VCaP (cell line): Measurements from ENCODE around the gene SIPA1L3.
A peak's percentile ranks its signal among the peaks of the same experiment; 100 is the strongest.

ENCODE experiments used
- H3K27ac ChIP-seq: fragments of 450-650 bp; 2 replicates; pipeline ENCODE4 v1.5.1; 2017
- CTCF ChIP-seq: fragments of 450-650 bp; conservative IDR thresholded peaks from 2 replicates; pipeline ENCODE4 v1.5.1; 2017; ENCODE audit warnings: mild to moderate bottlenecking, moderate library complexity

SIPA1L3 gene

GRCh38 chr19:38001158-38001781 lies 94.3 kb downstream of the SIPA1L3 start:
- no peak for TF ChIP-seq CTCF
- H3K27ac ChIP-seq = peak overlapping the region; percentile 97

- TF ChIP-seq CTCF = no peak
- peak overlapping the region; percentile 97 for H3K27ac ChIP-seq
Measured at GRCh38 chr19:38003438-38004185, 96.6 kb downstream of the SIPA1L3 start.

- peak overlapping the region; percentile 97 for H3K27ac ChIP-seq
- no peak for TF ChIP-seq CTCF
Measured at GRCh38 chr19:38004186-38004520, 97.1 kb downstream of the SIPA1L3 start.

GRCh38 chr19:38004521-38005223 lies 97.7 kb downstream of the SIPA1L3 start:
- no peak for TF ChIP-seq CTCF
- peak overlapping the region; percentile 97 for H3K27ac ChIP-seq

- TF ChIP-seq CTCF = no peak
- peak overlapping the region; percentile 97 for H3K27ac ChIP-seq
Measured at GRCh38 chr19:38005224-38005614, 98.2 kb downstream of the SIPA1L3 start.

- no peak overlapping the region for H3K27ac ChIP-seq
- TF ChIP-seq CTCF = no peak
Measured at GRCh38 chr19:38006361-38007045, 99.5 kb downstream of the SIPA1L3 start.
